GDM1 (cell line): ENCODE measurements around the gene MRPL55.
A peak's percentile ranks its signal among the peaks of the same experiment; 100 is the strongest.

Experiments
- DNase-seq: peaks from one replicate; lab custom pipeline; 2025; lab: John Stamatoyannopoulos, UW

MRPL55 gene

DNA sequence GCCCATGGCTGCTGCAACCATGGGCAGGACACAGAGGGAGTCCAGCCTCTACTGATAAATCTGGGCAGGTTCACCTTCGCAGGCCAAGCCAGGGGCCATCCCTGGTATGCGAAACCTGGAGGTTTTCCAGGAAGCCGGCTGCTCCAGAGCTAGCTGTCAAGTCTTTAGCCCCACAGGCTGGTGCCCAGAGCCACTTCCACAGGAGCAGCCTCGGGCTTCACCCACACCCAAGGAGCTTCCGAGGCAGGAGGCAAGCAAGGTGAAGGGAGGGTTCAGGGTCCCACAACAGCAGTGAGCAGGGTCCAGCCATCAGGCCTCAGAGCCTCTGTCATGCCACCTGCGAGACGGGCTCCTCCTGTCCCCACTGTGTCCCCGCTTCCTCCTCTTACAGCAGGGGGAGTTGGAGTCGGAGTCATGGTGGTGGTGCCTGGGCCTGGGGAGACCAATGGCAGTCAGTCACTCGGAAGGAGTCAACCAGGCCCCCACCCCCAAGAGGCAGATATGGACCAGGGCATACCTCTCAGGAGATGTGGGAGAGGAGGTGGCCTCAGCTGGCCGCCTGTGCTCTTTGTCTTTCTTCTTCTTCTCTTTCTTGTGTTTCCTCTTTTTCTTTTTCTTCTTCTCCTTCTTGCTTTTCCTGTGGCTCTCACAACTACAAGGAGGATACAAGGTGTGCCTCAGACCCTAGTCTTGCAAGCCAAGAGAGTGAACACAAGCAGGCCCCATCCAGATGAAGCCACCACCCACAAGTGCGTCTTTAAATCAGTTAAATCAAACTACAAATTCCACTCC lies 8.1 kb downstream of the MRPL55 start:
- DNase-seq: no peak

GRCh38 chr1:228099331-228099732 lies 9.8 kb downstream of the MRPL55 start:
- DNase-seq: no peak

DNA sequence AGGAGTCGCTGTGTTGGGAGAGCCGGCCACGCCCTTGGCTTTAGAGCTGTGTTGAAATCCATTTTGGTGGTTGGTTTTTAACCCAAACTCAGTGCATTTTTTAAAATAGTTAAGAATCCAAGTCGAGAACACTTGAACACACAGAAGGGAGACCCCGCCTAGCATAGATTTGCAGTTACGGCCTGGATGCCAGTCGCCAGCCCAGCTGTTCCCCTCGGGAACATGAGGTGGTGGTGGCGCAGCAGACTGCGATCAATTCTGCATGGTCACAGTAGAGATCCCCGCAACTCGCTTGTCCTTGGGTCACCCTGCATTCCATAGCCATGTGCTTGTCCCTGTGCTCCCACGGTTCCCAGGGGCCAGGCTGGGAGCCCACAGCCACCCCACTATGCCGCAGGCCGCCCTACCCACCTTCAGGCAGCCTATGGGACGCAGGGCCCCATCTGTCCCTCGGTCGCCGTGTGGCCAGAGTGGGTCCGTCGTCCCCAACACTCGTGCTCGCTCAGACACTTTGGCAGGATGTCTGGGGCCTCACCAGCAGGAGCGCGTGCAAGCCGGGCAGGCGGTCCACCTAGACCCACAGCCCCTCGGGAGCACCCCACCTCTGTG lies 10.7 kb downstream of the MRPL55 start:
- DNase-seq: no peak

GRCh38 chr1:228097333-228098081 lies 11.6 kb downstream of the MRPL55 start:
- DNase-seq: no peak

GRCh38 chr1:228096416-228097332 lies 12.4 kb downstream of the MRPL55 start:
- no peak for DNase-seq

GRCh38 chr1:228095938-228096337 lies 13.2 kb downstream of the MRPL55 start:
- no peak for DNase-seq

- DNase-seq: no peak
Observed at GRCh38 chr1:228095161-228095560, 13.9 kb downstream of the MRPL55 start.

GRCh38 chr1:228094432-228095016 lies 14.6 kb downstream of the MRPL55 start:
- no peak for DNase-seq

DNA sequence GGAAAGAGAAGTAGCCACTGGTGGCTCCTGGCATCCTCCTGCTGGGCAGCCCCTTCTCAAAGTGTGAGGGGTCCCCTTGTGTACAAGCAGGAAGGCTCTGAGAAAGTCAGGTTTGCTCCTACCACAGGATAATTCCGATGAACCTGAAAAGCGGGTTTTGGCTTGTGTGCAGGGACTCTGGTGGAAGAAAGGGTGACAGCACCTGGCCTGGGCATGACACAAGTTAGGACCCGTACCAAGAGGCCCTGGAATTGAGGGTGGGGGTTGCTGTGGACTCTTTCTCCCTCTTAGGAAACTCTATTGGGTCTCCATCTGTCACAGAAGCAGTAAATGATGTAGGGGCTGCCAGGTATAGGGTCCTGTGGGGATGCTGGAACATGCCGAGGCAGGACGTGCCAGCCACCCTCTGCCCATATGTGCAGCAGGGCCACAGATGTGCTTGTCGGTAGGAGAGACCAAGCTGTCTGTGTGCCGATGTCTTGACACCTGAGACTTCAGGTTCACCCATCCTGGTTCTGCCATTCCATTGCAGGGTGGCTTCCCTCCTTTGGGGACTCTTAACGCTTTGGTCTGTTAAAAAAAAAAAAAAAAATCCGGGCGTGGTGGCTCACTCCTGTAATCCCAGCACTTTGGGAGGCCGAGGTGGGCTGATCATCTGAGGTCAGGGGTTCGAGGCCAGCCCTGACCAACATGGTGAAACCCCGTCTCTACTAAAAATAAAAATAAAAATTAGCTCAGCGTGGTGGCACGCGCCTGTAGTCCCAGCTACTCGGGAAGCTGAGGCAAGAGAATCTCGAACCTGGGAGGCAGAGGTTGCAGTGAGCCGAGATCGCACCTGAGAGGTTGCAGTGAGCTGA lies 15.8 kb downstream of the MRPL55 start:
- DNase-seq: no peak

- DNase-seq: no peak
Observed at GRCh38 chr1:228092342-228093049, 16.6 kb downstream of the MRPL55 start.

DNA sequence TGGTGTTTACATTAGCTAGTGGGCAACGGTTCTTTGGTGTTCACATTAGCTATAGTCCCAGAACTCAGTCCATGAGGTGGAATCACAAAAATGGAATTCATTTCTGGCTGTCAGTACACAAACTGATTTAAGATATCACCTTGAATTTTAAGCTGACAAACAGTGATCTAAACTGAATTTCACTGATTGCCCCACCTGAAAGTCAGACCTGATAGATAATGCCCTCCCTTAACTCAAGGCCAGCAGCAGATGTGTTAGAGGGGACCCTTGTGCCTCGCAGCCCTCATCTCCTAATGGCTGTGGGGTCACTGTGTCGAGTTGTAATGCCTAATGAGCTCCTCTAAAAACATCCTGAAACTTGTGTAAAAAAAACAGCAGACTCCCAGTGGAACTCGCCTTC lies 18.0 kb downstream of the MRPL55 start:
- DNase-seq: no peak

DNA sequence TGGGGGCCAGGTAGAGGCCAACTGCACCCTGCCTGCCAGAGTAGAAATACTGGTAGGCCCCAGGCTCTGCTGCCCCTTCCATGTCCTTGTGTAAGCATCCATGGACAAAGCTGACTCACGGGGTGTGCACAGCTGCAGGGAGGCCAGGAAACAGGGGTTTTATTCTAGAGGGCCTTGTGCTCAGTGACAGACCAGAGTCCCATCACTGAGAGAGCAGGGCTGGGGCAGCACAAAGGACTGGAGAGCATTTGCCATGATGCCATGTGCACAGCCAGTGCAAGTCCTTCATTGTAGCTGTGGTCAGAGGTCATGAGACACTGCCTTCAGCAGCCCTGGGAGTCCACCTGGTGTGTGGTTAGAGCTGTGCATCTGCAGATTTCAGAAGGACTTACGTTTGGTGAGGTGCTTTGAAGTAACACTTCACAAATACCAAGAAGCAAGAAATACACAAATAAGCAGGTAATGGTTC lies 18.5 kb downstream of the MRPL55 start:
- DNase-seq: no peak

GRCh38 chr1:228089519-228090380 lies 19.3 kb downstream of the MRPL55 start:
- DNase-seq: no peak

DNA sequence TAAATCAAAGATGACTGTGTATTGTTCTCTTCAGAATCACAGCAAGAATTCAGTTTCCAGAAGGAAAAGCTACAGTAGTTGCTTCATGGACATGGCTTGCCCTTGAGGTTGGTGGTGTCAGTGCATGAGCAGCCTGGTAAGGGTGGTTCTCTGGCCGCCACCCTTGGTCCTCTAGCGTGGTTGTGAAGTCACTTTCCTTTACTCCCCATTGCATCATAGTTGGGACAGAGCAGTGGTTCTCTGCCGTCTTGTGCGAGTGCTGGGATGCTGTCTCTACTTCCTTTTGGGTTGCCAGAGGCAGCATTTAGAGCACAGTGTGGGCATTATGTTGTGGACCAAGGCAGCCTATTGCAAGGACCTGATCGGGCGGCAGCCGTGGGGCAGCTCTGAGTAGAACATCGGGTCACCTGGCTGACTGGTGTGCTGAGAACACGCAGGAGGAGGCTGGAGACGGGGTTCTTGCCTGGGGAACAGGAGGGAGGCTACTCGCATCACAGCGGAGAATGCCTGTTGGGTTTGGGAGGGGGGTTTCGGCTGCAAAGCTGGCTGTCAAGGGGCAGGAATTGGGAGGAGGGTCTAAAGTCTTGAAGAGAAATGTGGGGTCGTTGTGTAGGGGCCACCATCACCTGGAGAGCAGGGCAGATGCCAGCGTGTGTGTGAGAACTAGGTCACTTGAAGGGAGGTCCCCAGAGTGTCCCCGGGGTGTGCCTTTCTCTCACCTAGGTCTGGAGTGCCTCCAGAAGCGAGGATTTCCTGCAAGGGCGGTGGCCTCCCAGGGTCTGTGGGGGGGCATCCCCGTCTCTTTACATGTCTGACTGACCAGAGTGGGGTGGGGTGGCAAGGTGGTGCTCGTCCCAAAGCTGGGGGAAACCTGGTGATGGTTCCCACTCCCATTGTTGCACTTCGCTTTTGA lies 20.3 kb downstream of the MRPL55 start:
- DNase-seq: no peak

GRCh38 chr1:228087771-228088251 lies 21.3 kb downstream of the MRPL55 start:
- peak; percentile 40 for DNase-seq

DNA sequence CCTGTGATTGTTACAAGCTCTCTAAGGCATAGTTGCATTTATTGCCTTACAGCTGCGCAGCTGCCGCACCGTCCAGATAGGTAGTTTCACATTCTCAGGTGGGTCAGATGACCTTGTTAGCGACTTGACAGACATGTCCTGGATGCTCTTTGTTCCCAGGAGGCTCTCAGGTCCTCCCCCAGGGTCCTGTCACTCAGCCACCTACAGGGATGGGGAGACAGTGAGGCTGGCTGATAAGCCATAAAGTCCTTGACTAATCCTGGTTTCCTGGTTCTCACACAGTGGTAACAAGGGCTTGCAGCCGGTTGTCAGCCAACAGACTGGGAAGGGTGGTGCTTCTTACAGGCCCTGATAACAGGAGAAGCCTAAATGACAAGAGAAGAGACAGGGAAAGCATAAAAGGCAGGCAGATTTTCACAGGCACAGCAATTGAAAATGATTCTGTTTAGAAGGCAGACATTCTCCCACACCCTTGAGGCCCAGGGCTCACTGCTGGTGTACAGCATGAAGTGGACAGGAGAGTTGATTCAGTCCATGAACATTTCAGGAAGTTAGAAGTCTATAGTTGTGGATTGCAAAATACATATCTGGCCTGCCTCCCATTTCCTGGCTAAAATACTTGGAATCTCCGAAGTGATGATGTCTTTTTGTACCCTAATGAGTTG lies 23.7 kb downstream of the MRPL55 start:
- DNase-seq: no peak

DNA sequence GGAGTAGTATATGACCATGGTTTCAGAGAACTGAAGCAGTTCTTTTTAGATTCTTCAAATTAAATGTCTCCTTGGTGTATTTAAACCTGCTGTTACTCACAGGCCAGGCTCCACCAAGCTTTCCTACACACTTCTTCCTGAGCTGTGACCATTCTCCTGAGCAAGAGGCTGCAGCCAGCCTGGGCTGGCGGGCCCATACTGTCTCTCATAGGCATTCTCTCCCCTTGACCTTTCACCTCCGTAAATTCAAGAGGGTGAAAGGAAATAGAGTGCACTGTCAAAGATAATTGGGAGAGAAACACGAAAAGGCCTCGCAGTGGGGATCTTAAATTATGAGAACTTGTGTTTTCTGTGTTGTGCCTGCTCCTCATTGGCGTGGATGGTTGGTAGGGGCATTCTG lies 24.3 kb downstream of the MRPL55 start:
- DNase-seq: no peak
